Measurements from ENCODE around the gene HP. TPM values are rescaled to one million over a fixed set of nuclear protein-coding genes. Genes with fewer than 3 reads are reported as not detected.
A peak's percentile ranks its signal among the peaks of the same experiment; 100 is the strongest.

The HP gene
- total and polyA plus RNA-seq, 2 of the 8 experiments (the other 6 are each of a cell fraction or from before 2014, with no cell fraction given): not detected

- Histone ChIP-seq H3K23ac (ENCODE audit: insufficient read length) (no peak overlapping the region), H3K9me3 (ENCODE audit: insufficient read depth in 2 of 2, low read depth in 1 of 2, low read length in 1 of 2) (no peaks in the 10 kb centered on the region), H3K79me1 (ENCODE audit: low read depth, low read length) (no peaks in the 10 kb centered on the region), H3K27me3 (replicated peaks in 1 of 4; ENCODE audit: control insufficient read depth in 3 of 4, extremely low read depth in 1 of 4, insufficient read depth in 3 of 4, low read length in 3 of 4) (no peaks in the 10 kb centered on the region), H3K4me3 (ENCODE audit: extremely low read depth in 1 of 4, insufficient read depth in 2 of 4, low read depth in 3 of 4, low read length in 4 of 4) (no peak overlapping the region), H3K56ac (replicated peaks; ENCODE audit: insufficient read length, low read depth, low read length) (no peak overlapping the region), H4K91ac (replicated peaks; ENCODE audit: insufficient read length, low read length) (no peak overlapping the region), H3K27ac (ENCODE audit: low read depth, low read length) (no peak overlapping the region), H2AFZ (ENCODE audit: low read length) (peak overlapping the region; percentile 70; the same call in 1 of the 2 replicates), H3K4me2 (ENCODE audit: insufficient read depth in 1 of 2, low read depth in 2 of 2, low read length in 2 of 2) (no peak overlapping the region), H3K9ac (replicated peaks in 1 of 4; ENCODE audit: extremely low read depth in 1 of 4, low read depth in 3 of 4, low read length in 3 of 4) (no peak overlapping the region), H4K20me1 (replicated peaks in 1 of 2; ENCODE audit: control insufficient read depth in 1 of 2, insufficient read depth in 2 of 2, low read length in 2 of 2) (no peaks in the 10 kb centered on the region), H3K36me3 (ENCODE audit: control insufficient read depth in 2 of 4, insufficient read depth in 4 of 4, low read length in 3 of 4) (no peaks in the 10 kb centered on the region; a peak in 1 of 8 replicates), H2BK12ac (ENCODE audit: low read depth, low read length) (no peak overlapping the region), H2BK120ac (replicated peaks; ENCODE audit: low read depth, low read length) (no peak overlapping the region), H3K4ac (replicated peaks; ENCODE audit: insufficient read length, low read depth, low read length) (no peak overlapping the region), H4K5ac (ENCODE audit: insufficient read length, low read depth, low read length) (no peak overlapping the region), H2BK20ac (ENCODE audit: low read length) (no peak overlapping the region), H3K18ac (ENCODE audit: extremely low read depth, low read length) (no peak overlapping the region), H4K8ac (ENCODE audit: extremely low read depth, insufficient read depth, low read length) (no peak overlapping the region), H3K23me2 (ENCODE audit: low read depth, low read length) (no peaks in the 10 kb centered on the region), H2BK5ac (ENCODE audit: low read depth, low read length) (no peak overlapping the region), H3K14ac (ENCODE audit: insufficient read length) (no peak overlapping the region), H2BK15ac (ENCODE audit: low read length) (no peak overlapping the region), H3K4me1 (replicated peaks in 1 of 4; ENCODE audit: control insufficient read depth in 3 of 4, insufficient read depth in 4 of 4, low read length in 3 of 4) (peaks cover 0 to 4% (median 0%) of the 10 kb centered on the region in 4 experiments; a peak in 2 of 7 replicates), H3K79me2 (ENCODE audit: control insufficient read depth in 1 of 2, insufficient read depth in 2 of 2, low read length in 2 of 2) (no peaks in the 10 kb centered on the region), H2AK5ac (ENCODE audit: low read depth, low read length) (no peak overlapping the region)
- DNase-seq (ENCODE audit: low read depth in 1 of 2, low spot score in 2 of 2) (no peak), FAIRE-seq (no peak)
- WGBS, 2 experiments (ENCODE audit: extremely low coverage in 1 of 2, insufficient coverage in 1 of 2, insufficient read length in 1 of 2, insufficient replicate concordance in 2 of 2, low coverage in 1 of 2, low lambda C conversion rate in 2 of 2, missing lambda C conversion rate in 1 of 2): 84% methylated on average over 5 of the region's 5 CpGs; no CpG with 5 or more reads in 1 of the 2 experiments
- POLR2A ChIA-PET (ENCODE audit: partially characterized antibody): no interaction called here
- CTCF ChIA-PET (ENCODE audit: partially characterized antibody): interaction anchor here (0.7 to 1.1 kb wide), 2 partner anchors 15 to 23 kb away, joined by 3 read pairs; no protein-coding TSS in a partner anchor
- TF ChIP-seq SP1 (IDR thresholded peaks at IDR 0.05; ENCODE audit: low read depth, low read length) (peak; percentile 19; the same call in 1 of the 2 replicates), CHD2 (IDR thresholded peaks at IDR 0.05; ENCODE audit: low read length) (no peak)
These were observed 18.2 kb upstream of the HP start for GRCh38 chr16:72036098-72036497.

All from H1 (cell line).